Measurements from ENCODE around the gene BET1L.
"Not testable (repeated sequence)": the region's sequence is repeated elsewhere in the genome, so short reads cannot be mapped to it uniquely, and the experiment has no call there.

BET1L gene

GRCh38 chr11:227824-228379 is 20.7 kb upstream of the BET1L start:
- no peak for DNase-seq (ENCODE audit: low spot score)

- no peak for DNase-seq (ENCODE audit: low spot score)
Observed at GRCh38 chr11:225734-226453, 18.7 kb upstream of the BET1L start.

GRCh38 chr11:224424-224823 is 17.2 kb upstream of the BET1L start:
- DNase-seq (ENCODE audit: low spot score) = no peak

GRCh38 chr11:223884-224283 is 16.7 kb upstream of the BET1L start:
- DNase-seq (ENCODE audit: low spot score) = no peak

GRCh38 chr11:223026-223789 is 16.0 kb upstream of the BET1L start:
- no peak for DNase-seq (ENCODE audit: low spot score)

- DNase-seq (ENCODE audit: low spot score) = no peak
Observed at GRCh38 chr11:221998-222789, 15.0 kb upstream of the BET1L start.

- DNase-seq (ENCODE audit: low spot score) = no peak
Observed at GRCh38 chr11:221539-221938, 14.3 kb upstream of the BET1L start.

GRCh38 chr11:220641-221215 is 13.5 kb upstream of the BET1L start:
- not testable (repeated sequence) for DNase-seq (ENCODE audit: low spot score)

GRCh38 chr11:218815-219593 is 11.8 kb upstream of the BET1L start:
- DNase-seq (ENCODE audit: low spot score) = no peak

GRCh38 chr11:217704-218103 is 10.5 kb upstream of the BET1L start:
- DNase-seq (ENCODE audit: low spot score) = no peak

- DNase-seq (ENCODE audit: low spot score) = no peak
Observed at GRCh38 chr11:216081-216974, 9.1 kb upstream of the BET1L start.

GRCh38 chr11:215581-216037 is 8.4 kb upstream of the BET1L start:
- no peak for DNase-seq (ENCODE audit: low spot score)

GRCh38 chr11:214083-214482 is 6.9 kb upstream of the BET1L start:
- DNase-seq (ENCODE audit: low spot score) = no peak

- DNase-seq (ENCODE audit: low spot score) = no peak
Observed at GRCh38 chr11:213111-213510, 5.9 kb upstream of the BET1L start.

GRCh38 chr11:212150-213100 is 5.2 kb upstream of the BET1L start:
- DNase-seq (ENCODE audit: low spot score) = no peak

- no peak for DNase-seq (ENCODE audit: low spot score)
Observed at GRCh38 chr11:211741-212140, 4.5 kb upstream of the BET1L start.

- DNase-seq (ENCODE audit: low spot score) = no peak
Observed at GRCh38 chr11:211295-211694, 4.1 kb upstream of the BET1L start.

- DNase-seq (ENCODE audit: low spot score) = no peak
Observed at GRCh38 chr11:210803-211180, 3.6 kb upstream of the BET1L start.
